ENCODE data around the gene LRRC26. TPM values are rescaled to one million over a fixed set of nuclear protein-coding genes. Genes with fewer than 3 reads are reported as not detected.

The LRRC26 gene
- total RNA-seq, 1 donor = not detected

DNA sequence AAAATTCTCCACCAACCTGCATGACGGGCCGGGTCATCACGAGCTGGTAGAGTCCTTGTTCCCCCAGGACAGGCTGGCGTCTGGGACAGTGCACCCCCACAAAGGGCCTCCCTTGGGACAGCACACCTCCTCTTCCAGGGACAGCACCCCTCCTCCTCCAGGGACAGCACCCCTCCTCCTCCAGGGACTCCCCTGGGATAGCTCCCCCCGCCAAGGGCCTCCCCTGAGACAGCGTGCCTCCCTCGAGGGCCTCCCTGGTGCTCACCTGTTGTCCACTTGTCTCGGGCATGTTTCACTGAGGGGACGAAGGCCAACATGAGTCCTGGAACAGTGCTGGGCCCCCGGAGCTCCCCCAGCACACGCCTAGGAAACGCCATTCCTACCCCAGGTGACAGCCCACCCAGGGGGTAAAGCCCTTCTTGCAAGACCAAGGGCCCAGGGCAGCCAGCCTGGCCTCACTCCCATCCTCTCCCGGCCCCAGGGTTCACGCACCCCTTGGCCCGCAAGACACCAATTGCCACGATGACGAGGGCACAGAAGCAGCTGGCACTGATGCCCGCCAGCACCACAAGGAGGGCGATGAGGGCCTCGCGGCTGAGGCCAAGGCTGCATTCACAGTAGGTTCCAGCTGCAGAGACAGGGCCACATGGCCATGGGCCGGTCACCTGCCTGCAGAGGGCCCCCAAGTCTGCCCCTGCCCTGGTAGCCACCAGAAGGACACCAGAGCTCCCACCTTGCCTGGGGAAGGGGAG lies 1.5 kb upstream of the LRRC26 start:
- TF ChIP-seq, protein P1, sequence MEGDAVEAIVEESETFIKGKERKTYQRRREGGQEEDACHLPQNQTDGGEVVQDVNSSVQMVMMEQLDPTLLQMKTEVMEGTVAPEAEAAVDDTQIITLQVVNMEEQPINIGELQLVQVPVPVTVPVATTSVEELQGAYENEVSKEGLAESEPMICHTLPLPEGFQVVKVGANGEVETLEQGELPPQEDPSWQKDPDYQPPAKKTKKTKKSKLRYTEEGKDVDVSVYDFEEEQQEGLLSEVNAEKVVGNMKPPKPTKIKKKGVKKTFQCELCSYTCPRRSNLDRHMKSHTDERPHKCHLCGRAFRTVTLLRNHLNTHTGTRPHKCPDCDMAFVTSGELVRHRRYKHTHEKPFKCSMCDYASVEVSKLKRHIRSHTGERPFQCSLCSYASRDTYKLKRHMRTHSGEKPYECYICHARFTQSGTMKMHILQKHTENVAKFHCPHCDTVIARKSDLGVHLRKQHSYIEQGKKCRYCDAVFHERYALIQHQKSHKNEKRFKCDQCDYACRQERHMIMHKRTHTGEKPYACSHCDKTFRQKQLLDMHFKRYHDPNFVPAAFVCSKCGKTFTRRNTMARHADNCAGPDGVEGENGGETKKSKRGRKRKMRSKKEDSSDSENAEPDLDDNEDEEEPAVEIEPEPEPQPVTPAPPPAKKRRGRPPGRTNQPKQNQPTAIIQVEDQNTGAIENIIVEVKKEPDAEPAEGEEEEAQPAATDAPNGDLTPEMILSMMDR (IDR thresholded peaks at IDR 0.05; ENCODE audit: insufficient read depth, low read length) = no peak
- DNase-seq (ENCODE audit: low read depth) = no peak

DNA sequence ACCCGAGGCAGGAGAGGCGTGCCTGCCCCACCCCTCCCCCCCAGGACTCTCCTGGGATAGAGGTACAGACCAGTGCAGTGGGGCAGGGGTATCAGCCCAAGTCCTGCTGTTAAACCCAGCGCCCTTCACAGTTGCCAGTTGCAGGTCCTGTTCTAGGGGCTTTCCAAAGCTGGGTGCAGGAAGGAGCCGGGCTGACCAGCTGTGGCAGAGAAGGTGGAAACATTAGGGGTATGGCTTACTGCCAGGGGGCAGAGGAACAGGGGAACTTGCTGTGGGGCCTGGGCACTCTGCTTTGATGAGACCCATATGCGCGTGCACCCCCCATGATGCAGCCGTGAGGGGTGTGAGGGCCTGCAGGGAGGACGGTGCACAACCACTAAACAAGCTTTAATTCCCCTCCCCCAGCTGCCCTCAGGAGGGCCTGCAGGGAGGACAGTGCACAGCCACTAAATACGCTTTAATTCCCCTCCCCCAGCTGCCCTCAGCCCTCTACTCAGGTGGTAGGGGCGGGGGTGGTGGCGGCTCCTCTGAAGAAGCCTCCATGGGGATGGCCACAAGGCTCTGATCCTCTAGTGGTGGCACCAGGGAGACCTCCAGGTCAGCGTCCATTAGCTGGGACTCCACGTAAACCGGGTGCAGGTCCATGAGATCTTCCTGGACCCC lies 766 bp upstream of the LRRC26 start:
- H3K4me3 ChIP-seq (ENCODE audit: low read depth, low read length) = no peak overlapping the region
- TF ChIP-seq, protein P1 (IDR thresholded peaks at IDR 0.05; ENCODE audit: insufficient read depth, low read length) = no peak
- no peak for DNase-seq (ENCODE audit: low read depth)

More for the DNA sequence above, 1.5 kb upstream of the LRRC26 start:
- no peak overlapping the region for H3K4me3 ChIP-seq (ENCODE audit: low read depth, low read length)

DNA sequence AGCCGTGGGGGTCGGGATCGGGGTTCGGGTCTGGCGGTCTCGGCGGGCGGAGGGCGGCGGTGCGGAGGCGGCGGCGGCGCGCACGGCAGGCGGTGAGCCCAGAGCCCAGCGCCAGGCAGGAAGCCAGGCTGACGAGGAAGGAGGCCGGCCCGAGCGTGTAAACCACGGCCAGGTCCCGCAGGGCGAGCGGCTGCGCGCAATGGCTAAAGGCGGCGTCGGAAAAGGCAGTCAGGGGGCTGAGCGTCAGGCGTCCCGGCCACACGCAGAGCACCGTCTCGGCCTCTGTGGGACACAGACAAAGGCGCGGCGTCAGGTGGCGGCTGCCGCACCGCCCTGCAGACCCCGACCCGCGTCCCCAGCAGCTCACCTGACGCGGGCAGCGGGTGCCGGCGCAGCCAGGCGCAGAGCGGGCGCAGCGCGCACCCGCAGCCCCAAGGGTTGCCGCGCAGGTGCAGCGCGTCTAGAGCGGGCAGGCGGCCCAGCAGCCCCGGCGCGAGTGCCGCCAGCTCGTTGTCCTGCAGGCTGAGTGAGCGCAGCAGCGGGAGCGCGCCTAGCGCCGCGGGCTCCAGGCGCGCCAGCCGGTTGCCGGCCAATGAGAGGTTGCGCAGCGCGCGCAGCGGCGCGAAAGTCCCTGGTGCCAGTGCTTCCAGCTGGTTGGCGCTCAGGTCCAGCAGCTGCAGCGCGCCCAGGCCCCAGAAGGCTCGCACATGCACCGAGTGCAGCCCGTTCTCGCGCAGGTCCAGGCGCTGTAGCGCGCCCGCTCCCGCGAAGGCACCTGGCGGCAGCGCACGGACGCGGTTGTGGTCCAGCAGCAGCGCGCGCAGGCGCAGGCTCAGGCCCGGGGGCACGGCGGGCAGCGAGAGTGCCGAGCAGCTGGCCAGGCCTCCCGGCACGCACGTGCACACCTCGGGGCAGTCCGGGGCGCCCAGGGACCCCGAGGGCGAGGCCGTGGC lies 671 bp downstream of the LRRC26 start:
- H3K4me3 ChIP-seq (ENCODE audit: low read depth, low read length) = no peak overlapping the region
- peak; percentile 15 for DNase-seq (ENCODE audit: low read depth)

DNA sequence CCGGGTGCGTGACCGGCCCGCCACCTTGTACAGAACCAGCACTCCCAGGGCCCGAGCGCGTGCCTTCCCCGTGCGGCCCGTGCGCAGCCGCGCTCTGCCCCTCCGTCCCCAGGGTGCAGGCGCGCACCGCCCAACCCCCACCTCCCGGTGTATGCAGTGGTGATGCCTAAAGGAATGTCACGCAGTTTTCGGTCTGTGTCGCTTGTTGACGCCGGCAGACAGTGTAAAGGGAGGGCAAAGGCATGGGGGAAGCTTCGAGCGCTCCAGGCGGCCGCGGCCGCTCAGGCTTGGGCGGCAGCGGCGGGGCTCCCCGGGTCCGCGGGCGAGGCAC lies 1.3 kb downstream of the LRRC26 start:
- TF ChIP-seq, protein P1 (IDR thresholded peaks at IDR 0.05; ENCODE audit: insufficient read depth, low read length) = no peak
- no peak for DNase-seq (ENCODE audit: low read depth)
- no peak overlapping the region for H3K4me3 ChIP-seq (ENCODE audit: low read depth, low read length)

More for the DNA sequence above, 671 bp downstream of the LRRC26 start:
- TF ChIP-seq, protein P1 (IDR thresholded peaks at IDR 0.05; ENCODE audit: insufficient read depth, low read length) = no peak

DNA sequence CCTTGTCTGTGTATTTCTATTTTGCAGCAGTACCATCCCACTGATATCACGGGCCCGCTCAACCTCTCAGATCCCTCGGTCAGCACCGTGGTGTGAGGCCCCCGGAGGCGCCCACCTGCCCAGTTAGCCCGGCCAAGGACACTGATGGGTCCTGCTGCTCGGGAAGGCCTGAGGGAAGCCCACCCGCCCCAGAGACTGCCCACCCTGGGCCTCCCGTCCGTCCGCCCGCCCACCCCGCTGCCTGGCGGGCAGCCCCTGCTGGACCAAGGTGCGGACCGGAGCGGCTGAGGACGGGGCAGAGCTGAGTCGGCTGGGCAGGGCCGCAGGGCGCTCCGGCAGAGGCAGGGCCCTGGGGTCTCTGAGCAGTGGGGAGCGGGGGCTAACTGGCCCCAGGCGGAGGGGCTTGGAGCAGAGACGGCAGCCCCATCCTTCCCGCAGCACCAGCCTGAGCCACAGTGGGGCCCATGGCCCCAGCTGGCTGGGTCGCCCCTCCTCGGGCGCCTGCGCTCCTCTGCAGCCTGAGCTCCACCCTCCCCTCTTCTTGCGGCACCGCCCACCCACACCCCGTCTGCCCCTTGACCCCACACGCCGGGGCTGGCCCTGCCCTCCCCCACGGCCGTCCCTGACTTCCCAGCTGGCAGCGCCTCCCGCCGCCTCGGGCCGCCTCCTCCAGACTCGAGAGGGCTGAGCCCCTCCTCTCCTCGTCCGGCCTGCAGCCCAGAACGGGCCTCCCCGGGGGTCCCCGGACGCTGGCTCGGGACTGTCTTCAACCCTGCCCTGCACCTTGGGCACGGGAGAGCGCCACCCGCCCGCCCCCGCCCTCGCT lies 1.9 kb downstream of the LRRC26 start:
- no peak for DNase-seq (ENCODE audit: low read depth)
- no peak overlapping the region for H3K4me3 ChIP-seq (ENCODE audit: low read depth, low read length)
- TF ChIP-seq, protein P1 (IDR thresholded peaks at IDR 0.05; ENCODE audit: insufficient read depth, low read length) = no peak

DNA sequence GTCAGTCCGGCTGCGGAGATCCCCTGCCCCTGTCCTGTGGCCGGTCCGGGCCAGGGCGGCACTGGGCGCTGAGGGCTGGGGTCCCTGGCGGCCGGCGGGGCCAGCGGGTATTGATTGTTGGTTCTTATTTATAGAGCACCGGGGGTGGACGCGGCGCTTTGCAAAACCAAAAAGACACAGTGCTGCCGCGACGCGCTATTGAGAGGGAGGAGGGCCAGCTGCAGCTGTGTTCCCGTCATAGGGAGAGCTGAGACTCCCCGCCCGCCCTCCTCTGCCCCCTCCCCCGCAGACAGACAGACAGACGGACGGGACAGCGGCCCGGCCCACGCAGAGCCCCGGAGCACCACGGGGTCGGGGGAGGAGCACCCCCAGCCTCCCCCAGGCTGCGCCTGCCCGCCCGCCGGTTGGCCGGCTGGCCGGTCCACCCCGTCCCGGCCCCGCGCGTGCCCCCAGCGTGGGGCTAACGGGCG lies 2.5 kb downstream of the LRRC26 start:
- DNase-seq (ENCODE audit: low read depth) = no peak
- TF ChIP-seq, protein P1 (IDR thresholded peaks at IDR 0.05; ENCODE audit: insufficient read depth, low read length) = no peak
- no peak overlapping the region for H3K4me3 ChIP-seq (ENCODE audit: low read depth, low read length)
